DND-41 (cell line): Measurements from ENCODE around the gene ZFP64.
"Not testable (repeated sequence)": the region's sequence is repeated elsewhere in the genome, so short reads cannot be mapped to it uniquely, and the experiment has no call there.

Experiments
- ATAC-seq: fragments of 200-7000 bp; cut with Tn5 transposase; 3 replicates; pipeline ENCODE4 v1.9.1; 2021; ENCODE audit warnings: low read depth; ENCODE audit not compliant: insufficient read depth
- DNase-seq: peaks from one replicate; pipeline ENCODE4 v3.0.0-alpha.2; 2020
- H2AFZ ChIP-seq: 2 replicates; pipeline ENCODE4 v1.6.0; 2012; ENCODE audit warnings: low read depth, low read length
- H3K27ac ChIP-seq: 2 replicates; pipeline ENCODE4 v1.5.1; 2012; ENCODE audit warnings: low read length, inconsistent platforms
- H3K27me3 ChIP-seq: fragments of 200-600 bp; sonication (generic); 2 replicates; pipeline ENCODE4 v1.6.0; 2012; ENCODE audit warnings: low read length, mild to moderate bottlenecking, inconsistent platforms; ENCODE audit not compliant: insufficient read depth, poor library complexity
- H3K36me3 ChIP-seq: 2 replicates; pipeline ENCODE4 v1.5.1; 2012; ENCODE audit warnings: low read length, inconsistent platforms; ENCODE audit not compliant: insufficient read depth
- H3K4me1 ChIP-seq: 2 replicates; pipeline ENCODE4 v1.5.1; 2012; ENCODE audit warnings: mild to moderate bottlenecking, low read length; ENCODE audit not compliant: insufficient read depth
- H3K4me2 ChIP-seq: 2 replicates; pipeline ENCODE4 v1.6.0; 2012; ENCODE audit warnings: mild to moderate bottlenecking, moderate library complexity, low read length, inconsistent platforms; ENCODE audit not compliant: insufficient read depth
- H3K4me3 ChIP-seq, 2 experiments: fragments of 200-600 bp in 1 of 2; shearing (Covaris generic) in 1 of 2; 2 replicates each; pipeline ENCODE4 v1.5.1; 2012 to 2016; ENCODE audit warnings: inconsistent platforms in 2 of 2, low read length in 2 of 2, mild to moderate bottlenecking in 2 of 2, low read depth in 1 of 2, moderate library complexity in 1 of 2
- H3K79me2 ChIP-seq: 2 replicates; pipeline ENCODE4 v1.6.0; 2012; ENCODE audit warnings: low read length, inconsistent platforms; ENCODE audit not compliant: insufficient read depth
- H3K9ac ChIP-seq: 2 replicates; pipeline ENCODE4 v1.6.0; 2012; ENCODE audit warnings: low read depth, mild to moderate bottlenecking, inconsistent platforms, low read length, moderate library complexity
- H3K9me3 ChIP-seq: 2 replicates; pipeline ENCODE4 v1.5.1; 2012; ENCODE audit warnings: low read length, moderate library complexity, mild to moderate bottlenecking, inconsistent platforms; ENCODE audit not compliant: insufficient read depth, severe bottlenecking
- H4K20me1 ChIP-seq: 2 replicates; pipeline ENCODE4 v1.6.0; 2012; ENCODE audit warnings: low read length; ENCODE audit not compliant: insufficient read depth
- EZH2 ChIP-seq: IDR thresholded peaks from 3 replicates; pipeline ENCODE4 v1.6.1; 2012; ENCODE audit warnings: borderline replicate concordance, low read depth, mild to moderate bottlenecking, moderate library complexity, low read length, inconsistent platforms; ENCODE audit not compliant: severe bottlenecking
- TF ChIP-seq, protein P1 (sequence below): IDR thresholded peaks from 2 replicates; pipeline ENCODE4 v1.5.1; 2012; ENCODE audit warnings: borderline replicate concordance, low read length, moderate library complexity, mild to moderate bottlenecking; ENCODE audit not compliant: poor library complexity, severe bottlenecking; ENCODE audit errors: extremely low read depth

ZFP64 gene

DNA sequence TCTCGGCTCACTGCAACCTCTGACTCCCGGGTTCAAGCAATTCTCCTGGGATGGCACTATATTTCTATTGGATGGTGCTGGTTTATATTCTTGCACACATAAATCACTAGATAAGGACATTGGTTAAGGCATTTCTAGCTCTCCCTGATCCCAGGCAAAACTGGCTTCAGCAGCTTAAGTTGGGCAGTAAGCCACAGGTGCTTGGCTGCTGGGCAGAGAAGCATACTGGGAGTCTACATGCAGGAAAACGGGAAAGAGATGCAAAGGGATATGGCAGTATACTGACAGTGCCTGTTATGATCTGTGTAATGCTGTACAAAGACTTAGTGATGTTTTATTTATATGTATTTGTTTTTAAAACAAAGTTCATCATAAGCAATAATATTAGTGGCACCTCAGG, 33.3 kb upstream of the ZFP64 start:
- Histone ChIP-seq H3K27me3 (peaks cover 10% of the 10 kb centered on the region), H3K4me2 (no peak overlapping the region), H3K36me3 (no peaks in the 10 kb centered on the region), H4K20me1 (no peaks in the 10 kb centered on the region), H3K4me3 (no peak overlapping the region), H3K79me2 (no peaks in the 10 kb centered on the region), H3K27ac (no peak overlapping the region), H3K4me1 (no peaks in the 10 kb centered on the region), H2AFZ (no peak overlapping the region), H3K9me3 (peaks cover 17% of the 10 kb centered on the region), H3K9ac (no peak overlapping the region)
- ATAC-seq, result no peak
- DNase-seq, result no peak
- TF ChIP-seq EZH2, result no peak
- TF ChIP-seq, protein P1, sequence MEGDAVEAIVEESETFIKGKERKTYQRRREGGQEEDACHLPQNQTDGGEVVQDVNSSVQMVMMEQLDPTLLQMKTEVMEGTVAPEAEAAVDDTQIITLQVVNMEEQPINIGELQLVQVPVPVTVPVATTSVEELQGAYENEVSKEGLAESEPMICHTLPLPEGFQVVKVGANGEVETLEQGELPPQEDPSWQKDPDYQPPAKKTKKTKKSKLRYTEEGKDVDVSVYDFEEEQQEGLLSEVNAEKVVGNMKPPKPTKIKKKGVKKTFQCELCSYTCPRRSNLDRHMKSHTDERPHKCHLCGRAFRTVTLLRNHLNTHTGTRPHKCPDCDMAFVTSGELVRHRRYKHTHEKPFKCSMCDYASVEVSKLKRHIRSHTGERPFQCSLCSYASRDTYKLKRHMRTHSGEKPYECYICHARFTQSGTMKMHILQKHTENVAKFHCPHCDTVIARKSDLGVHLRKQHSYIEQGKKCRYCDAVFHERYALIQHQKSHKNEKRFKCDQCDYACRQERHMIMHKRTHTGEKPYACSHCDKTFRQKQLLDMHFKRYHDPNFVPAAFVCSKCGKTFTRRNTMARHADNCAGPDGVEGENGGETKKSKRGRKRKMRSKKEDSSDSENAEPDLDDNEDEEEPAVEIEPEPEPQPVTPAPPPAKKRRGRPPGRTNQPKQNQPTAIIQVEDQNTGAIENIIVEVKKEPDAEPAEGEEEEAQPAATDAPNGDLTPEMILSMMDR, result no peak

DNA sequence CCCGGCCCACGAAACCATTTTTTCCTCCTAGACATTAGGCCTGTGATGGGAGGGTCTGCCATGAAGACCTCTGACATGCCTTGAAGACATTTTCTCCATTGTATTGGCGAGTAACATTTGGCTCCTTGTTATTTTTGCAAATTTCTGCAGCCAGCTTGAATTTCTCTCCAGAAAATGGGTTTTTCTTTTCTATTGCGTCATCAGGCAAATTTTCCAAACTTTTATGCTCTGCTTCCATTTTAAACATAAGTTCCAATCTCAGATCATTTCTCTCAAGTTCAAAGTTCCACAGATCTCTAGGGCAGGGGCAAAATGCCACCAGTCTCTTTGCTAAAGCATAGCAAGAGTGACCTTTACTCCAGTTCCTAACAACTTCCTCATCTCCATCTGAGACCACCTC, 29.8 kb upstream of the ZFP64 start:
- not testable (repeated sequence) for ATAC-seq, H3K4me3 ChIP-seq, H2AFZ ChIP-seq

DNA sequence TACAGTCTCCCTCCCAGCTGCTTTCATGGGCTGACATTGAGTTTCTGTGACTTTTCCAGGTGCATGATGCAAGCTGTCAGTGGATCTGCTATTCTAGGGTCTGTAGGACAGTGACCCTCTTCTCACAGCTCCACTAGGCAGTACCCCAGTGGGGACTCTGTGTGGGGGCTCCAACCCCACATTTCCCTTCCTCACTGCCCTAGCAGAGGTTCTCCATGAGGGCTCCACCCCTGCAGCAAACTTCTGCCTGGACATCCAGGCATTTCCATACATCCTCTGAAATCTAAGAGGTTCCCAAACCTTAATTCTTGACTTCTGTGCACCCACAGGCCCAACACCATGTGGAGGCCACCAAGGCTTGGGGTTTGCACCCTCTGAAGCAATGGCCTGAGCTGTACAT, 29.3 kb upstream of the ZFP64 start:
- not testable (repeated sequence) for ATAC-seq, H3K9ac ChIP-seq, H3K4me1 ChIP-seq, H3K36me3 ChIP-seq, H3K27ac ChIP-seq, H3K79me2 ChIP-seq, H3K4me3 ChIP-seq, H3K27me3 ChIP-seq, H4K20me1 ChIP-seq, DNase-seq, H2AFZ ChIP-seq, H3K4me2 ChIP-seq
- peaks cover 17% of the 10 kb centered on the region for H3K9me3 ChIP-seq

More for the DNA sequence above, 29.8 kb upstream of the ZFP64 start:
- not testable (repeated sequence) for H3K9ac ChIP-seq, H3K4me1 ChIP-seq, DNase-seq, H3K27me3 ChIP-seq, H3K4me2 ChIP-seq, H3K36me3 ChIP-seq, H3K79me2 ChIP-seq, H4K20me1 ChIP-seq, H3K27ac ChIP-seq
- peaks cover 17% of the 10 kb centered on the region for H3K9me3 ChIP-seq

DNA sequence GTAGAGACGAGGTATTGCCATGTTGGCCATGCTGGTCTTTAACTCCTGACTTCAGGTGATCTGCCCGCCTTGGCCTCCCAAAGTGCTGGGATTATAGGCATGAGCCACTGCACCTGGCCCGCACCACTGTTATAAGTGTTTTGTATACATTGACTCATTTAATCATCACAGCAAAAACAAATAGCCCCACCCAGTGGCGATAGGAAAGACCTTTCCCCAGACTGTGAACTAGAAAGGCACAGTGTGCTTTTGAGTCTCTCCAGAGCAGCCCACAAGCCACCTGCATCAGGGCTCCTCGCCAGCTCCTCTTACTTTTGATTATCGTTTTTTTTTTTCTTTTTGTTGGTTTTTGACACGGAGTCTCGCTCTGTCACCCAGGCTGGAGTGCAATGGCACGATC, 27.9 kb upstream of the ZFP64 start:
- DNase-seq (no peak), ATAC-seq (no peak)

More for the DNA sequence above, 27.9 kb upstream of the ZFP64 start:
- H3K4me3 ChIP-seq, result no peak overlapping the region
- H3K9me3 ChIP-seq, result peaks cover 17% of the 10 kb centered on the region
- no peak overlapping the region for H3K4me2 ChIP-seq
- no peaks in the 10 kb centered on the region for H3K4me1 ChIP-seq
- no peaks in the 10 kb centered on the region for H4K20me1 ChIP-seq
- no peaks in the 10 kb centered on the region for H3K79me2 ChIP-seq
- H3K27me3 ChIP-seq, result no peaks in the 10 kb centered on the region
- H3K27ac ChIP-seq, result no peak overlapping the region
- no peak overlapping the region for H2AFZ ChIP-seq
- no peaks in the 10 kb centered on the region for H3K36me3 ChIP-seq
- no peak overlapping the region for H3K9ac ChIP-seq
- TF ChIP-seq EZH2, result no peak
- TF ChIP-seq, protein P1, result peak; percentile 18
